GM21526 (cell line): Measurements from ENCODE around the gene TMEM253.

ENCODE experiments used
- ATAC-seq: cut with Tn5 transposase; IDR thresholded peaks from one replicate; pipeline ENCODE4 v1.9.1; 2021; ENCODE audit warnings: moderate library complexity; ENCODE audit not compliant: unreplicated experiment, low FRiP score

Gene TMEM253

GRCh38 chr14:21089877-21090193, 11.0 kb upstream of the TMEM253 start:
- ATAC-seq = no peak

DNA sequence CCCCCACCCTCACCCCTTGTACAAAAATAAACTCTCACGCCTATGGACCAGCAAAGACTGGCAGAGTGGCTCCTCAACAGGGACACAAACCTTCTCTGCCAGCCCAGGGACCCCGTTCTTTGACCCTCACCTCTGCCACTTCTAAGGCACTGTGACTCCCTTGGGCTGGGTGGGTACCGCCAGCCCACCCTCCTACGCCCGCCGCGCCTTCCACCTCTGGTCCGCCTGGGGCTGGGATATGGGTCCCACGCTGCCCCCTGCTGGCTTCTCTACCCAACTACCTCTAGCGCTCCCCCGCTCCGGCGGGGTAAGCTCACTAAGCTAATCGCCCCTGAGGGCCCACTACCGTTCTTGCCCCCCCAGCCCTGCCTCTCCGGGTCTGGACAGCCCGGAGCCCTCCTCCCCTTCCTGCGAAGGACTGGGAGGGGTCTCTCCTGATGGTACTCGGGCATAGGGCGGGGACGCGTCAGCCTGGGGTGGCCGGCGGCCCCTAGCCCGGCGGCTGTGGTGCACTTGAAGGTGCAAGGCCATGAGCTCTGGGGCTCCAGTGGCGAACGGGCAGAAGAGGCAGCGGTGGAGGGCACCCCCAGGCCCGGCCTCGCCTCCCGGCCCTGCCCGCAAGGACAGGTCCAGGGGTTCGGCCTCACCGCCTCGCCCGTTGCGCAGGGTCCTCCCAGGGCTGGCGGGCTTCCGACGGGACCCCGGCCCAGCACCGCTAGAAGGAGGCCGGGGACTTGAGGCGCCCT, 10.5 kb upstream of the TMEM253 start:
- no peak for ATAC-seq

GRCh38 chr14:21090940-21091663, 9.8 kb upstream of the TMEM253 start:
- no peak for ATAC-seq

DNA sequence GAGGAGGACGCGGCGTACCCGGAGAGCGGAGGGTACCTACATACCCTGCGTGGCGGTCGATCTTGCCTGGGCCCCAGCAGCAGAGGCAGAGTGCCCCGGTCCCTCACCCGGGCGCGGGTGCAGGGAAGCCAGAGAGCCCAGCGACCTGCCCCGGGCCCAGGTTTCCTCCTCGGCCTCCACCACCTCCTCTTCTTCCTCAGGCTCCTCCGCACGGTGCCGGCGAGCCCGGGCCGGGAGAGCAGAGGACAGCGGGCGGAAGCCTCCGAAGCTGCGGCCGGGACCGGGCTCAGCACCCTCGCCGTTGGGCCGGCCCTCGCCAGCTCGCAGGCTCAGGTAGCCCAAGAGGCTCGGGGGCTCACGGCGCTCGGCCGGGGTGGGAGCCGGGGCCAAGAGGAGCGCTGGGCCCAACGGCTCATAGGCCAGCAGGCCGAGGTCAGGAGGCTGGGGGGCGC, 9.0 kb upstream of the TMEM253 start:
- no peak for ATAC-seq

GRCh38 chr14:21092273-21093011, 8.4 kb upstream of the TMEM253 start:
- ATAC-seq = peak; percentile 73

DNA sequence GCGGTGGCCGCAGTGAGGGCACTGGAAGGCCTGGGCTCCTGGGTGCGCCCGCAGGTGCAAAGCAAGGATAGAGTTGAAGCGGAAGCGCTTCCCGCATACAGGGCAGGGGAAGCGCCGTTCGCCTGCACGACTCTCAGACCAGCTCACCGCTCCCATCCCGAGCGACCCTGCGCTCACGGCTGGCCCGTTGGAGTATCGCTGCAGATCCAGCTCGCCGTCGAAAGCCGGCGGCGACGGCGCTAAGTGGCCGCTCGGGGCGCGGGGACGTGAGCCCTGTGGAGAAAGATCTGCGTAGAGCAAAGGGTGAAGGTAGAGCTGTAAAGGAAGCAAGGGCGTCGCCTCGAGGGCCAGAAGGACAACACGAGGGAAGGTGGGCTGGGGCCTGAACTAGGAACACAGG, 7.8 kb upstream of the TMEM253 start:
- no peak for ATAC-seq

DNA sequence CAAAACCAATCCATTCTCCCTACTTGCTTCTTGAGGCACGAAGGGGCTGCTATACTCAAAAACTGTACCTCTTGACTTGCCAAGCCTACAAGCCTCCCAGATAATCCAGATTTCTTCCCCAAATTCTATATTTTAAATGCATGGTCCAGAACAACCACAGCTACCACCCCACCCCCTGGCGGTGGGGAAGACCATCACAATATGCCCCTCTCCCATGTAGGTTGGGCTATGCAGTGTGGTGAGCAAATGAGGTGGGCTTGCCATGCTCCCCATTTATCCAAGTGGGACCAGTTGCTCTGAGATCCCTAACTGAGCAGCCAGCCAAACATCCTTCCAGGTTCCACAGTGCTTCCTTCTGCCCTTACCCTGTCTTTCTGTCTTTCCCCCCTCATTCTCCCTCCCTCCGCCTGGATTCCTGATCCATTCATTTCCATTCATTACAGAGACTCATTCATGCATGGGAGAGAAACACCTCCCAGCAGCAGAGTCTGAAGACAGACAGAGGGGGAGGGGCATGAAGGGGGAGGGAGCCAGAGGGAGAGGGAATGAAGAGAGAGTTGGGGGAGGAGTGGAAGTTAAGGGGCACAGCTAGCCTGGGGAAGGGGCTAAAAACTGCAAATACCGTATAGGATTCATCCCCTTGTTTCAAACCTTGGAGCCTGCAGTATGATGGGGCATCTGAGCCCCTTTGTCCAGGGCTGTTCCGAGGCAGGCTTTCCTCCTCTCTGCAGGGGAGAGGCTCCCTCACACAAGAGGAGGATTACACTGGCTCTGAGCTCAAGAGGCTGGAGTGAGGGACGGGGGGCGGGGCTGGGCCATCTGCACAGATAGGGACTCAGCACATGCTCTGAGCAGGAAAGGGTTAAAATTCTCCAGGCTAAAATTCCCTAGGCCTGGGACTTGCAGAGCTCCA, 6.8 kb upstream of the TMEM253 start:
- ATAC-seq = no peak

GRCh38 chr14:21095430-21096205, 5.2 kb upstream of the TMEM253 start:
- no peak for ATAC-seq

GRCh38 chr14:21096438-21096837, 4.4 kb upstream of the TMEM253 start:
- ATAC-seq = no peak

DNA sequence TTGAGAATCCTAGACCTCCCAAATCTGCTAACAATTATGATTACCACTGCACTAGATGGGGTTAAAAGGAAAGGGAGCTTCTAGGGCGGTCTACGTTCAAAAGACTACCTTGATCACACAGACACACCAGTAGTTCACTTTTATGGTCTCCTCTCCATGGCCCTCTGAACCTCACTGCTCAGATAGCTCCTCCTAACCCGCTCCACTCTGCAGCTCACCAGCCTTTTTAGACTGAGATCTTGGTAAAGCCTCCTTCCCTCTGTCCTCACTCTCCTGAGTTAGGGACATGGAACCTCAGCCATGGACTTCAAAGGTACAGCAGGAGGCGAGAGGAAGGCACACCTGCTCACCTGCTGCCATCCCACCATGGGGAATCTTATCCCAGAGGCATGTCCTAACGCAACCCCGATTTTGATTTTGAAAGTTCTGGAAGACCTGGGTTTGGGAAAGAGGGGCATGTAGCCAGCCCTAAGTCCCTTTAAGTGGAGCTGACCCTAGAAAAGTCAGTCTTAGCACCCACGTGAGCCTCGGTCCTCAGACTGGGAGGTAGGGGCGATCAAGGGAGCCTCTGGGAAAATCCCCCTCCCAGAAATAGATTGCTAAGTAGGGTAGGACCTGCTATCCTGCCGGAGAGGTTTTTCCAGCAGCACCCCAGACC, 3.8 kb upstream of the TMEM253 start:
- ATAC-seq = no peak

DNA sequence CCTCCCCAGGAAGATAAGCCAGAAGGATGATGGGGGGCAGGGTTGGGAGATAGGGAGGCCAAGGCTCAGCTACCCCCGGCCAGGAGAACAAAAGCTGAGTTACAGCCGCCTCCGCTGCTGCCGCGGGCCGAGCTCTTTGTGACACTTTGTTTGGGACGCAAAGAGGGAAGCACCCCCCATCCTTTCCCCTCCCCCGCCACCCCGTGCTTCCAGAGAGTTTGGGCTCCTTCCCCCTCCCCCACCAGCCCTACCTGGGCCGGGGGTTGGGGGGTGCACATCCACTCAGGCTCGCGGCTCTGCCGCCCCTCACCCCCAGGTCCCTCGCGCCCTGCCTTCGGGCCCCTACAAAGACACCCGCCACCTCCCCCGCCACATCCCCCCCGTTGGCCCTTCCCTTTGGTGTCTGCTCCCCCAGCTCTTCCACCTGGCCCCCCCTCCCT, 3.2 kb upstream of the TMEM253 start:
- no peak for ATAC-seq

DNA sequence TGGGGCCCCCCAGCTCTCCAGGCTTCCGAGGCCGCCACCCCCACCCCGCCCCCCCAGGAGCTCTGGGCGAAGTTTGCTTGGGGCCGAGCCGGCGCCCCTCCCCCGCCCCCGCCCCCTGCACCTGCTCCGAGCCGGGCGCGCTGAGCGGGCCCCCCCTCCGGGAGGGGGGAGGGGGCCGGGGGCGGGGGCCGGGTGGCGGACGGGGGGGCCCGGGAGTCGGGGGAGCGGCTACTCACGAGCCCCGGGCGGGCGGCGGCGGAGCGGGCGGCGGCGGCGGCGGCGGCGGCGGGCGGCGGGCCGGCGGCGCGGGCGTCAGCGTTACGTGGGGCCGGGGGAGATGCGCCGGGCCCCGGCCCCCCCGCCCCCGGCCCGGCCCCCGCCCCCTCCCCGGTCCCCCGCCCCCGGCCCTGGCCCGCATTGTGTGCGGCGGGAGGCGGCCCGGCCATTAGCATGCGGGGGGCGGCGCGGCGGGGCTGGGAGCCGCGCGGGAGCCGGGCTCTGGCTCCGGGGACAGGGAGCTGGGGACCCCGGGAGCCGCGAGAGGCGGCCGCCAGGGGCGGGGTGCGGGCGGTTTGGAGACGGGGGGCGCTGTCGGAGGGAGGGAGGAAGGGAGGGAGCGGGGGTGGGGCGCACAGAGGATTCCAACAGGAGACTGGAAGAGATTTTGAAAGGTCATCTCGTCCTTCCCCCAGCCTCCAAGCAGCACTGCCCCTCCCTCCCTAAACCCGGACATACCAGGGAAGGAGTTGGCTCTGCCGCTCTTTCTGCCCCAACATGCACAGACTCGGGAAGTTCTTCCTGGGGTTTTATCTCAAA, 2.6 kb upstream of the TMEM253 start, which contains the start of gene ZNF219:
ZNF219 (minus strand) TSS at position 580 of the 816 bp plus-strand sequence. CDS start 5,064 bp downstream, outside the sequence.
- ATAC-seq = no peak

GRCh38 chr14:21098892-21099595, 1.8 kb upstream of the TMEM253 start:
- no peak for ATAC-seq

DNA sequence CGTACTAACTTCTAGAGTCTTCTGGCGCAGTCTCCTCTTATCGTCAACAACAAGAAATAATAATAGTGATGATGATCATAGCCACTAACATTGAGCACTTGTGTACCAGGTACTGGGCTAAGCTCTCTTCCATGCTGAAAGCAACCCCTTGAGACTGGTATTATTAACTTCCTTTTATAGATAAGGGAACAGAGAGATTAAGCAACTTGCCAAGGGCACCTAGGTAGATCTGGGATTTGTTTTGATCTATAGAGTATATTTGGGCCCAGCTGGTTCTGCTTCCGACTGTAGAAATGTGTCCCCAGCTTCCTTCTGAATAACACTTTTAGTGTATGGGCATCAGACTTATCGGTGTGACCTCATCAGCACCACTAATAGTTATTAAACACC, 1.3 kb upstream of the TMEM253 start:
- no peak for ATAC-seq

GRCh38 chr14:21101802-21102413, 1.0 kb downstream of the TMEM253 start:
- no peak for ATAC-seq

DNA sequence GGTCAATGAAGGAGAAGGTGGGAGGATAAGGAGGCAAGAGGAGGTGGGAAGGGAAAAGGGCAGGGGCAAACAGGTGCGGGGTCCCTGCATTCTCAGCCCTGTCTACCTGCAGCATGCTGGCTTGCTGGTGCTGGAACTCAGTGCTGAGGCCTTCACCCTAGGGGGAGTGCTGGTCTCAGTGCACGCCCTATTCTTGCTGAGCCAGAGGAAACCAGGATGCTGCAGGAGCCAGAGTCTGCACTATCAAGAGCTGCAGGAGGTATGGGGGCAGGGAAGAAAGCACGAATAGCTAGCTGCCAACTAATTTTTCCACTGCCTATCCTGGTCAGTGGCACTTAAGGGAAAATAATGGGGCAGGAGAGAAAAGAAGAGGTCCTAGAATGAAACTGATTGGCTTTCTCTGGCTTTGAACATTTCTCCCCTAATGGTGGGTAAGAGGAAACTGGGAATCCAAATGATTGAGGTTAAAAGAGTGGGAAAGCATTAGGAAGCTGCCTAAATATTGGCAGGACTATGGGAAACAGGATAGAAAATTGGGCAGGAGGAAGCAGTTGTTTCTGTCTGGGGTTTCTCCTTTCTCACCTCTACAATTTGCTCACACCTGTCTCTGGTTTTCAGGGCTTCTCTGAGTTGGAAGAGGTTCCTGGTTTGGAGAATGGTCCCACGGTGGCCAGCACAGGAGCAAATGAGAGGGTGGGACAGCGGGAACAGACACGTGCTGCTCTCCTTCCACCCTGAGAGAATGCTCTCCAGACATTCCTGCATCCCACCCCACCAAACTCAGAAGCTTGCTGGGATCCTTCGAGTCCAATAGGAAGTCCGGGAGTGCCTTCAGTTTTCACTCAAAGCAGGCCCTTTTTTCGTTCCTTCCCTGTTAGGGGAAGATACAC, 1.9 kb downstream of the TMEM253 start:
- no peak for ATAC-seq
